Muscle layer of duodenum (tissue), 2 donors: ENCODE data around the gene PRRG2.

ENCODE experiments used
- H3K27ac ChIP-seq: one replicate; pipeline ENCODE4 v1.7.0; 2013; ENCODE audit warnings: mild to moderate bottlenecking, low read length
- H3K27me3 ChIP-seq: one replicate; pipeline ENCODE4 v1.7.0; 2013; ENCODE audit warnings: low read depth, mild to moderate bottlenecking, control low read depth, low read length
- H3K36me3 ChIP-seq, 2 donors: one replicate each; pipeline ENCODE4 v1.7.0; 2013; ENCODE audit warnings: low read length in 2 of 2, control low read depth in 1 of 2, mild to moderate bottlenecking in 1 of 2; ENCODE audit not compliant: insufficient read depth in 2 of 2, control insufficient read depth in 1 of 2
- H3K4me1 ChIP-seq, 2 donors: one replicate each; pipeline ENCODE4 v1.7.0; 2013; ENCODE audit warnings: low read length in 2 of 2, mild to moderate bottlenecking in 2 of 2, control low read depth in 1 of 2, moderate library complexity in 1 of 2; ENCODE audit not compliant: insufficient read depth in 2 of 2, control insufficient read depth in 1 of 2
- H3K4me3 ChIP-seq, 2 donors: one replicate each; pipeline ENCODE4 v1.7.0; 2013; ENCODE audit warnings: low read length in 2 of 2, low read depth in 1 of 2, mild to moderate bottlenecking in 1 of 2
- H3K9me3 ChIP-seq, 2 donors: one replicate each; pipeline ENCODE4 v1.7.0; 2013; ENCODE audit warnings: low read length in 2 of 2, control low read depth in 1 of 2, mild to moderate bottlenecking in 1 of 2; ENCODE audit not compliant: control insufficient read depth in 1 of 2
- donor health status: healthy.

PRRG2 gene

GRCh38 chr19:49559443-49559842, 21.7 kb upstream of the PRRG2 start:
- H3K27me3 ChIP-seq = no peaks in the 10 kb centered on the region
- no peak overlapping the region for H3K27ac ChIP-seq
- no peaks in the 10 kb centered on the region for H3K9me3 ChIP-seq
- H3K4me3 ChIP-seq = no peak overlapping the region
- peaks cover 6% of the 10 kb centered on the region in 2 donors for H3K4me1 ChIP-seq
- H3K36me3 ChIP-seq = peaks cover 25 to 46% of the 10 kb centered on the region in 2 donors

GRCh38 chr19:49559928-49560327, 21.2 kb upstream of the PRRG2 start:
- Histone ChIP-seq H3K4me1 (peaks cover 9 to 10% of the 10 kb centered on the region in 2 donors), H3K36me3 (peaks cover 22 to 41% of the 10 kb centered on the region in 2 donors), H3K27ac (peak overlapping the region; percentile 54), H3K4me3 (no peak overlapping the region), H3K27me3 (no peaks in the 10 kb centered on the region), H3K9me3 (no peaks in the 10 kb centered on the region)

DNA sequence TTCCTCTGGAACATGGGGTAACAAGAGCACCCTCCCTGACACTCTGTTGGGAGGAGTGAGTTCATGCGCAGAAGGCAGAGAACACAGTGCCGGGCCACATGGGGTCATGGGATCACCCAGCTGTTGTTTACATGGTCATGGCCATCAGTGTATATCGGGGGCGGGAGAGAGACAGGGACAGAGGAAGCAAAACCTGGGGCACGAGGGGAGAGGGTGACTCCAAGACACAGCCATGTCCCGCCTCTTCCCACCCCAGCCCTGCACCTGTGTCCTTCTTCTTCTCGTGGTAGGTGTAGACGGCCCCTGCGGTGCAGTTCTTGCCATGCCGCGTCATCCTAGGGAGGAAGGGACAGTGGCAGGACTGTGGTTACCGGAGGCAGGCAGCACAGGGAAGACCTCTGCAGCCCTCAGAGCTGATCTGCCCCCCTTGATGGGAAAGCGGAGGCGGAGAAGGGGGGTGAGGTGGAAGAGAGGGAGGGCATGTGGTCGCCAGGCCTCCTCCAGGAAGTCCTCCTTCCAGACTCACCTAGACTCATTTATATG, 20.7 kb upstream of the PRRG2 start:
- peaks cover 12 to 15% of the 10 kb centered on the region in 2 donors for H3K4me1 ChIP-seq
- H3K27ac ChIP-seq = peak overlapping the region; percentile 54
- H3K9me3 ChIP-seq = no peaks in the 10 kb centered on the region
- peaks cover 22 to 40% of the 10 kb centered on the region in 2 donors for H3K36me3 ChIP-seq
- H3K4me3 ChIP-seq = no peak overlapping the region
- no peaks in the 10 kb centered on the region for H3K27me3 ChIP-seq

DNA sequence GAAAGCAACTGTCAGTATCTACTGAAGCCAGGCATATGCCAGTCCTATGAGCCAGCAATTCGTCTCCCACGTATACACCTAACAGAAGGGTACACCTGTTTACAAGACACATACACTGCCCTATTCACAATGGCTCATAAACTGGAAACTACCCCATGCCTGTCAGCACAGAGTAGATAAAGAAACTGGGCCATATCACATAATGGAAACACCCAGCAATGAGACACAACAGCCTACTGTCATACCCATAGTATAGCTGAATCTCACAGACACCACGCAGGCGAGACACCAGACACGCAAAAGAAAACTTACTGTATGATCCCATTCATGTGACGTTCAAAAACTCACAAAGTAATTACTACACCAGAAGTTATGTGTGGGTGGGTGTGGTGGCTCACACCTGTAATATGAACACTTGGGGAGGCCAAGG, 16.5 kb upstream of the PRRG2 start:
- Histone ChIP-seq H3K4me1 (peaks cover 10 to 12% of the 10 kb centered on the region in 2 donors), H3K4me3 (no peak overlapping the region), H3K27ac (peak overlapping the region; percentile 62), H3K27me3 (no peaks in the 10 kb centered on the region), H3K9me3 (no peaks in the 10 kb centered on the region), H3K36me3 (peaks cover 3 to 6% of the 10 kb centered on the region in 2 donors)

- Histone ChIP-seq H3K27me3 (no peaks in the 10 kb centered on the region), H3K4me1 (peaks cover 11 to 12% of the 10 kb centered on the region in 2 donors), H3K4me3 (no peak overlapping the region), H3K27ac (peak overlapping the region; percentile 62), H3K9me3 (no peaks in the 10 kb centered on the region), H3K36me3 (no peaks in the 10 kb centered on the region)
Measured at GRCh38 chr19:49565261-49565660, 15.9 kb upstream of the PRRG2 start.

GRCh38 chr19:49566302-49566701, 14.8 kb upstream of the PRRG2 start:
- H3K27ac ChIP-seq = no peak overlapping the region
- H3K27me3 ChIP-seq = no peaks in the 10 kb centered on the region
- H3K36me3 ChIP-seq = no peaks in the 10 kb centered on the region
- H3K4me3 ChIP-seq = no peak overlapping the region
- H3K4me1 ChIP-seq = peaks cover 14 to 17% of the 10 kb centered on the region in 2 donors
- H3K9me3 ChIP-seq = no peaks in the 10 kb centered on the region

GRCh38 chr19:49567861-49568441, 13.2 kb upstream of the PRRG2 start:
- Histone ChIP-seq H3K4me3 (no peak overlapping the region), H3K36me3 (no peaks in the 10 kb centered on the region), H3K27ac (no peak overlapping the region), H3K9me3 (no peaks in the 10 kb centered on the region), H3K27me3 (no peaks in the 10 kb centered on the region), H3K4me1 (peaks cover 14 to 17% of the 10 kb centered on the region in 2 donors)

- H3K27ac ChIP-seq = no peak overlapping the region
- H3K4me1 ChIP-seq = peaks cover 8 to 10% of the 10 kb centered on the region in 2 donors
- H3K27me3 ChIP-seq = no peaks in the 10 kb centered on the region
- H3K4me3 ChIP-seq = no peak overlapping the region
- peaks cover 4 to 5% of the 10 kb centered on the region in 2 donors for H3K36me3 ChIP-seq
- H3K9me3 ChIP-seq = no peaks in the 10 kb centered on the region
Measured at GRCh38 chr19:49570138-49570856, 10.8 kb upstream of the PRRG2 start.

GRCh38 chr19:49570997-49571676, 10.0 kb upstream of the PRRG2 start:
- Histone ChIP-seq H3K36me3 (peaks cover 4 to 5% of the 10 kb centered on the region in 2 donors), H3K4me1 (peaks cover 8% of the 10 kb centered on the region in 2 donors), H3K27ac (no peak overlapping the region), H3K4me3 (no peak overlapping the region), H3K9me3 (no peaks in the 10 kb centered on the region), H3K27me3 (no peaks in the 10 kb centered on the region)

GRCh38 chr19:49573009-49573408, 8.1 kb upstream of the PRRG2 start:
- Histone ChIP-seq H3K9me3 (no peaks in the 10 kb centered on the region), H3K4me3 (no peak overlapping the region), H3K27ac (no peak overlapping the region), H3K4me1 (peaks cover 8% of the 10 kb centered on the region in 2 donors), H3K27me3 (no peaks in the 10 kb centered on the region), H3K36me3 (peaks cover 4 to 5% of the 10 kb centered on the region in 2 donors)

- Histone ChIP-seq H3K4me1 (peaks cover 8% of the 10 kb centered on the region in 2 donors), H3K27me3 (no peaks in the 10 kb centered on the region), H3K4me3 (no peak overlapping the region), H3K36me3 (peaks cover 4 to 5% of the 10 kb centered on the region in 2 donors), H3K9me3 (no peaks in the 10 kb centered on the region), H3K27ac (no peak overlapping the region)
Measured at GRCh38 chr19:49573425-49573824, 7.7 kb upstream of the PRRG2 start.
